Tracheal epithelial cell (primary cell): ENCODE measurements around the gene GPR34. TPM values are rescaled to one million over a fixed set of nuclear protein-coding genes. Genes with fewer than 3 reads are reported as not detected.

Source experiments
- total RNA-seq: library from RNA; depleted of rRNA; stranded (reverse); fragments of >200 nt; gene quantifications from 2 replicates; pipeline ENCODE4 v1.2.1, GENCODE V29; 2014

The GPR34 gene, protein sequence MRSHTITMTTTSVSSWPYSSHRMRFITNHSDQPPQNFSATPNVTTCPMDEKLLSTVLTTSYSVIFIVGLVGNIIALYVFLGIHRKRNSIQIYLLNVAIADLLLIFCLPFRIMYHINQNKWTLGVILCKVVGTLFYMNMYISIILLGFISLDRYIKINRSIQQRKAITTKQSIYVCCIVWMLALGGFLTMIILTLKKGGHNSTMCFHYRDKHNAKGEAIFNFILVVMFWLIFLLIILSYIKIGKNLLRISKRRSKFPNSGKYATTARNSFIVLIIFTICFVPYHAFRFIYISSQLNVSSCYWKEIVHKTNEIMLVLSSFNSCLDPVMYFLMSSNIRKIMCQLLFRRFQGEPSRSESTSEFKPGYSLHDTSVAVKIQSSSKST
- not detected in 2 replicates for total RNA-seq

DNA sequence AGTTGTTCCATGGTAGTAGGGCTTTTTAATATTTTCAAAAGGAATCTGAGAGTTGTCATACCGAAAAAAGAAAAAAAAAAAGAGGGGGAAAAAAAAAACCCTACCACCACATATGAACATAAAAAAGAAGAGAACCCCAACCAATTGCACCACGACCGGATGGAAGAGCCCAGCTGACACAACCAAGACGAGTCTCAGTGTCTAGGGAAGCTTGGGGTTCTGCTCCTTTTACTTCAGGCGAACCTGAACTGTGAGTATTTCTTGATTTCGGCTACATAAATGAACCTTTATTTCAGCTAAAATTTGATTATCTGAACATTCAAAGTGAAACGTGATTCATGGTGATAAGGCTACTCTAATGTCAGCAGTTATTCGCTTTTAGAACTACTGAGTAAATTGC, at the start of gene GPR34:
Gene GPR34, plus strand, starts transcription at position 139 of the 400 bp plus-strand sequence. CDS start 6,661 bp downstream, outside the sequence.

DNA sequence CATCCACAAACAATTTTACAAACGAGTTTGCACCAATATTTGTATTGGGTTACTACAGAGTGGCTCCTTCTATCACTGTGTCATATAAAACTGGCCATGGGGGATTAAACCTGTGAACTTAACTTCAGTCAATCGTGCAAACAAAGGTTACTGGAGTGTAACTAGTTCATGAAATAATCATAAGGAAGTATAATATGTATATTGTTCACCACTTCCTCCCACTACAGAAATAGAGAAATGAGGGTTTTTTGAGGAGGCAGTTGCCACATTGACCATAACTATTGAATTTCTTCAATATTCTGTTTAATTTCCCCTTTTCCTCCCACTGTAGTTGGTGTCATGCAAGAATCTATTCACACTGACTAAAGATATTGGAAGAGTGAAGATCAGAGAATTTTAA, 35.1 kb downstream of the GPR34 start, which contains the start of gene GPR82:
Gene GPR82, plus strand, starts transcription at position 356 of the 400 bp plus-strand sequence. CDS start 2,846 bp downstream, outside the sequence.

Other genes starting within 250 kb of the GPR34 start
- gene NYX, start 241.6 kb upstream of the GPR34 start, total RNA-seq, result not detected in 2 replicates
- not detected in 2 replicates for gene GPR82, start 35.2 kb downstream of the GPR34 start, total RNA-seq
- gene CASK, start 234.6 kb downstream of the GPR34 start, total RNA-seq, result 84.6 and 92.3 TPM in 2 replicates